ENCODE data around the gene BATF. TPM values are rescaled to one million over a fixed set of nuclear protein-coding genes. Genes with fewer than 3 reads are reported as not detected.

BATF gene
- total RNA-seq, 1 experiment from 2014 or later, result 0.69 TPM

GRCh38 chr14:75539162-75539560 is 16.9 kb downstream of the BATF start (continued):
- TF ChIP-seq REST (IDR thresholded peaks at IDR 0.05; ENCODE audit: low read depth) (no peak), YY1 (IDR thresholded peaks at IDR 0.05; ENCODE audit: extremely low read depth, insufficient replicate concordance, low read depth, low read length) (no peak), EGR1 (IDR thresholded peaks at IDR 0.05; ENCODE audit: low read depth) (no peak), ZNF274 (IDR thresholded peaks at IDR 0.05; ENCODE audit: low read depth, low read length) (no peak), ZBTB33 (IDR thresholded peaks at IDR 0.05; ENCODE audit: extremely low read depth, insufficient replicate concordance, low read length) (no peak), ELF1 (IDR thresholded peaks at IDR 0.05; ENCODE audit: borderline replicate concordance, low read depth) (no peak)
